HepG2 (cell line): Measurements from ENCODE around the gene RETN.

Experiments used
- EP300 ChIP-seq, 3 experiments: sonication (generic) in 1 of 3; formaldehyde crosslinking in 1 of 3; IDR thresholded peaks; 2 replicates each; pipeline versions ENCODE4 v1.5.1 to v1.6.1; 2011 to 2020; ENCODE audit warnings: low read depth in 2 of 3, low read length in 2 of 3, borderline replicate concordance in 1 of 3, improper control_type of control experiment in 1 of 3, mild to moderate bottlenecking in 1 of 3, missing genetic modification reagents in 1 of 3, moderate library complexity in 1 of 3
- HNRNPUL1 ChIP-seq: fragments of 200-400 bp; formaldehyde crosslinking; IDR thresholded peaks from 2 replicates; pipeline ENCODE4 v1.6.1; 2017; ENCODE audit warnings: low read depth, mild to moderate bottlenecking, low read length, moderate library complexity
- KLF13 ChIP-seq: sonication (generic); formaldehyde crosslinking; IDR thresholded peaks from 2 replicates; pipeline ENCODE4 v1.4.0; 2020; ENCODE audit warnings: mild to moderate bottlenecking, missing genetic modification reagents
- MTF1 ChIP-seq: sonication (generic); formaldehyde crosslinking; IDR thresholded peaks from 2 replicates; pipeline ENCODE4 v1.5.0; 2020; ENCODE audit warnings: missing genetic modification reagents
- NFYB ChIP-seq: sonication (generic); formaldehyde crosslinking; IDR thresholded peaks from 2 replicates; pipeline ENCODE4 v1.4.0; 2020; ENCODE audit warnings: missing genetic modification reagents
- PCBP2 ChIP-seq: fragments of 200-400 bp; formaldehyde crosslinking; optimal IDR thresholded peaks from 2 replicates; pipeline ENCODE3; 2018; ENCODE audit warnings: low read length, low read depth; ENCODE audit not compliant: poor library complexity, severe bottlenecking
- POLR2A ChIP-seq, 2 experiments: IDR thresholded peaks; 2 replicates each; pipeline ENCODE4 v1.6.1; 2011; ENCODE audit warnings: low read depth in 2 of 2, low read length in 2 of 2, mild to moderate bottlenecking in 1 of 2, moderate library complexity in 1 of 2; ENCODE audit not compliant: insufficient read depth in 1 of 2
- PRMT3 ChIP-seq: sonication (generic); formaldehyde crosslinking; IDR thresholded peaks from 2 replicates; pipeline ENCODE4 v1.8.1; 2022; ENCODE audit warnings: low read depth, mild to moderate bottlenecking, moderate library complexity, missing genetic modification reagents, borderline replicate concordance
- SMC3 ChIP-seq: IDR thresholded peaks from 2 replicates; pipeline ENCODE4 v1.6.1; 2011; ENCODE audit warnings: low read length, improper control_type of control experiment
- ZBTB7B ChIP-seq: sonication (generic); formaldehyde crosslinking; IDR thresholded peaks from 2 replicates; pipeline ENCODE4 v1.4.0; 2020; ENCODE audit warnings: missing genetic modification reagents
- ZNF260 ChIP-seq: sonication (generic); formaldehyde crosslinking; IDR thresholded peaks from 2 replicates; pipeline ENCODE4 v1.4.0; 2020; ENCODE audit warnings: missing genetic modification reagents, low read depth, mild to moderate bottlenecking, borderline replicate concordance
- TF ChIP-seq, protein P1 (sequence below): sonication (generic); formaldehyde crosslinking; IDR thresholded peaks from 2 replicates; pipeline ENCODE4 v1.8.1; 2023; ENCODE audit warnings: missing genetic modification reagents, inconsistent platforms, borderline replicate concordance
- TF ChIP-seq, protein P2 (sequence below): sonication (generic); formaldehyde crosslinking; IDR thresholded peaks from 2 replicates; pipeline ENCODE4 v1.8.1; 2023; ENCODE audit warnings: mild to moderate bottlenecking, missing genetic modification reagents, borderline replicate concordance
- TF ChIP-seq, protein P3 (sequence below): IDR thresholded peaks from 2 replicates; pipeline ENCODE4 v1.6.1; 2012; ENCODE audit warnings: inconsistent platforms

DNA sequence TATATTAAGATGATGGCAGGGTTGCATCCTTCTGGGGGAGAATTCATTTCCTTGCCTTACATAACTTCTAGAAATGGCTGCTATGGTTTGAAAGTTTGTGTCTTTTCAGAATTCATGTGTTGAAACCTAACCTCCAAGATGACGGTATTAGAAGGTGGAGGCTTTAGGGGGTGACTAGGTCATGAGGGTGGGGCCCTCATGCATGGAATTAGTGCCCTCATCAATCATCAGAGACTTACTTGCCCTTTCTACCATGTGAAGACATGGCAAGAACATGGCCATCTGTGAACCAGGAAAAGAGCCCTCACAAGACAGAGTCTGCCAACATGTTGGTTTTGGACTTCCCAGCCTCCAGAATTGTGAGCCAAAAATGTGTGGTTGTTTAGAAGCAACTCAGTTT, 47.9 kb downstream of the RETN start:
- TF ChIP-seq, protein P1, sequence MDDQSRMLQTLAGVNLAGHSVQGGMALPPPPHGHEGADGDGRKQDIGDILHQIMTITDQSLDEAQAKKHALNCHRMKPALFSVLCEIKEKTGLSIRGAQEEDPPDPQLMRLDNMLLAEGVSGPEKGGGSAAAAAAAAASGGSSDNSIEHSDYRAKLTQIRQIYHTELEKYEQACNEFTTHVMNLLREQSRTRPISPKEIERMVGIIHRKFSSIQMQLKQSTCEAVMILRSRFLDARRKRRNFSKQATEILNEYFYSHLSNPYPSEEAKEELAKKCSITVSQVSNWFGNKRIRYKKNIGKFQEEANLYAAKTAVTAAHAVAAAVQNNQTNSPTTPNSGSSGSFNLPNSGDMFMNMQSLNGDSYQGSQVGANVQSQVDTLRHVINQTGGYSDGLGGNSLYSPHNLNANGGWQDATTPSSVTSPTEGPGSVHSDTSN, result no peak
- no peak for TF ChIP-seq MTF1 (CRISPR knock-in tag)
- no peak for TF ChIP-seq SMC3
- TF ChIP-seq PRMT3 (CRISPR knock-in tag), result no peak
- TF ChIP-seq PCBP2, result no peak
- TF ChIP-seq, protein P2, sequence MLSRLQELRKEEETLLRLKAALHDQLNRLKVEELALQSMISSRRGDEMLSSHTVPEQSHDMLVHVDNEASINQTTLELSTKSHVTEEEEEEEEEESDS (CRISPR knock-in tag), result no peak
- no peak for TF ChIP-seq ZNF260 (CRISPR knock-in tag)
- no peak for TF ChIP-seq NFYB
- TF ChIP-seq, protein P3, sequence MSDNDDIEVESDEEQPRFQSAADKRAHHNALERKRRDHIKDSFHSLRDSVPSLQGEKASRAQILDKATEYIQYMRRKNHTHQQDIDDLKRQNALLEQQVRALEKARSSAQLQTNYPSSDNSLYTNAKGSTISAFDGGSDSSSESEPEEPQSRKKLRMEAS, result no peak
- TF ChIP-seq KLF13, result no peak
- TF ChIP-seq POLR2A (IDR thresholded peaks at IDR 0.05; ENCODE audit: insufficient read depth in 1 of 2, low read depth in 2 of 2, low read length in 2 of 2), result no peak
- TF ChIP-seq EP300 (IDR thresholded peaks at IDR 0.05; ENCODE audit: low read depth in 2 of 2, low read length in 2 of 2), result no peak
- no peak for TF ChIP-seq EP300 (CRISPR knock-in tag; IDR thresholded peaks at IDR 0.05; ENCODE audit: borderline replicate concordance)
- TF ChIP-seq HNRNPUL1, result no peak
- no peak for TF ChIP-seq ZBTB7B (CRISPR knock-in tag)
